ENCODE results near the gene LRP8.

GRCh38 chr1:53285969-53286760 is 41.7 kb downstream of the LRP8 start:
- TF ChIP-seq CTCF (IDR thresholded peaks at IDR 0.05; ENCODE audit: low read depth, low read length) (no peak), EZH2phosphoT487 (IDR thresholded peaks at IDR 0.05; ENCODE audit: low read depth) (no peak)
